Vagina (tissue), 2 donors: Measurements from ENCODE around the gene MAP3K20.

ENCODE experiments used
- CTCF ChIP-seq, 3 experiments: fragments of 450-650 bp in 2 of 3; fragments of 200-600 bp in 1 of 3; sonication (generic) in 1 of 3; IDR thresholded peaks; one replicate each; pipeline ENCODE4 v1.5.1; 2017 to 2019; ENCODE audit warnings: antibody characterized with exemption in 3 of 3, mild to moderate bottlenecking in 2 of 3, moderate library complexity in 2 of 3
- POLR2A ChIP-seq, 2 donors: fragments of 450-650 bp; IDR thresholded peaks; one replicate each; pipeline ENCODE4 v1.6.1; 2017; ENCODE audit warnings: antibody characterized with exemption in 2 of 2, mild to moderate bottlenecking in 2 of 2, moderate library complexity in 2 of 2
- POLR2AphosphoS5 ChIP-seq, 2 donors: sonication (generic); formaldehyde crosslinking; IDR thresholded peaks; one replicate each; pipeline ENCODE4 v1.9.0; 2017; ENCODE audit warnings: antibody characterized with exemption in 2 of 2, mild to moderate bottlenecking in 2 of 2, low read depth in 1 of 2; ENCODE audit not compliant: insufficient read depth in 1 of 2

- TF ChIP-seq POLR2A (IDR thresholded peaks at IDR 0.05) (no peak), CTCF (IDR thresholded peaks at IDR 0.05) (no peak), POLR2AphosphoS5 (IDR thresholded peaks at IDR 0.05; ENCODE audit: insufficient read depth in 1 of 2, low read depth in 1 of 2) (no peak)
Measured at GRCh38 chr2:173146590-173146989, 70.9 kb downstream of the MAP3K20 start.
